ENCODE measurements around the gene CTDNEP1. TPM values are rescaled to one million over a fixed set of nuclear protein-coding genes. Genes with fewer than 3 reads are reported as not detected.
A peak's percentile ranks its signal among the peaks of the same experiment; 100 is the strongest.

Gene CTDNEP1
- total and polyA plus RNA-seq, 2 of the 4 experiments (the other 2 are of a cell fraction): 23.8 to 132 TPM

DNA sequence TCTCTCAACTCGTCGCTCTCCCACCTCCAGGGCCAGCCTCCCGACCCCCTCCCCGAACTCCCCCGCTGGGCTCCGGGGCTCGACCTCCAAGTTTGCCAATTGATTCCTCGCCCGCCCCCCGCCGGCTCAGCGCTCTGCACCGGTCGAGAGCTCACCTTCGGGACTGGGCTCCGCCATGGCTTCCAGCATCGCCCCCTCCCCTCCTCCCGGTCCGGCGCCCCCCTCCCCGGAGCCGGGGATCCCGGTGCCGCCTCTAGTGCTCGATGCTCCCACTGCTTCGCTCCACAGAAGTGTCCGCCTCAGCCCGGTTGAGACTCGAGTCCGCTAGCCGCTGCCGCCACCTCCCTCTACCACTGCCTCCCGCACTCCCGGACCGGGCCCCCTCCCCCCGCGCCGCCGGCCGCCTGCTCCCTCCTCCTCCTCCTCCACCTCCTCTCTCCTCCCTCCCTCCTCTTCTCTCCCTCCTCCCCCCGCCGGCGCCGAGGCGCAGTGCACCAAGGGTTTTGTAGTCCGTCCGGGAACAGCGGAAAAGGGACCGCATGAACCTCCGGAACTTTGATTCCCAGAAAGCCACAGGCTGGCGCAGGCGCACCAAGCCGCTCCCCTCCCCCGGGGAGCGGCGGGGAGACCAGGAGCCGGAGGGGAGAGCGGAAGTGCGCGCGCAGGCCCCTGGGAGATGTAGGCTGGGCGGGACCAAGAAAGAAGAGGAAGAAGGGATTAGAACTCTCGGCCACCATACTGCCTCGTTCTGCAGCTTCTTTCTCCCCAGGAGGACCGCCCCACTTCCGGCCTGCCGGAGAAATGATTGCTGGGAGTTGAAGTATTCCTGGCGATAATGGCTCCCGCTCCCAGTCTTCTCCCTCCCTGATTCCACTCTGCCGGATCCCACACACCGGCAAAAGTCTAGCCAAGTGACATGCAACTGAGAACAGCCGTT, 12.2 kb downstream of the CTDNEP1 start, which contains the start of gene PHF23:
TSS of gene PHF23 (minus strand) at position 367 of the 937 bp plus-strand sequence. CDS start at position 189, 178 bp downstream.
- CTCF ChIA-PET: interaction anchor here (1.0 kb wide), 1 partner anchor 19 kb away, joined by 3 read pairs; the partner anchor contains the start of genes ACADVL and DLG4
- dilution Hi-C loops (cut with HindIII; ENCODE audit: low sequenced_read_pairs, unreplicated experiment): no loop called here
- intact Hi-C loops (cut with micrococcal nuclease): loop anchor here (5.0 kb wide), 1 partner anchor 58 kb away; no protein-coding TSS in a partner anchor
- TF ChIP-seq SMC3 (IDR thresholded peaks at IDR 0.05; ENCODE audit: low read depth, low read length): no peak
- no peak for TF ChIP-seq POLR2A (IDR thresholded peaks at IDR 0.05; ENCODE audit: low read depth, low read length)
- no peak for TF ChIP-seq FOS (IDR thresholded peaks at IDR 0.05; ENCODE audit: low read depth, low read length)
- peak; percentile 100 for TF ChIP-seq MAZ (IDR thresholded peaks at IDR 0.05; ENCODE audit: borderline replicate concordance, low read depth, low read length)
- TF ChIP-seq NFE2L2 (IDR thresholded peaks at IDR 0.05; ENCODE audit: low read depth, low read length): no peak
- TF ChIP-seq, protein P1, sequence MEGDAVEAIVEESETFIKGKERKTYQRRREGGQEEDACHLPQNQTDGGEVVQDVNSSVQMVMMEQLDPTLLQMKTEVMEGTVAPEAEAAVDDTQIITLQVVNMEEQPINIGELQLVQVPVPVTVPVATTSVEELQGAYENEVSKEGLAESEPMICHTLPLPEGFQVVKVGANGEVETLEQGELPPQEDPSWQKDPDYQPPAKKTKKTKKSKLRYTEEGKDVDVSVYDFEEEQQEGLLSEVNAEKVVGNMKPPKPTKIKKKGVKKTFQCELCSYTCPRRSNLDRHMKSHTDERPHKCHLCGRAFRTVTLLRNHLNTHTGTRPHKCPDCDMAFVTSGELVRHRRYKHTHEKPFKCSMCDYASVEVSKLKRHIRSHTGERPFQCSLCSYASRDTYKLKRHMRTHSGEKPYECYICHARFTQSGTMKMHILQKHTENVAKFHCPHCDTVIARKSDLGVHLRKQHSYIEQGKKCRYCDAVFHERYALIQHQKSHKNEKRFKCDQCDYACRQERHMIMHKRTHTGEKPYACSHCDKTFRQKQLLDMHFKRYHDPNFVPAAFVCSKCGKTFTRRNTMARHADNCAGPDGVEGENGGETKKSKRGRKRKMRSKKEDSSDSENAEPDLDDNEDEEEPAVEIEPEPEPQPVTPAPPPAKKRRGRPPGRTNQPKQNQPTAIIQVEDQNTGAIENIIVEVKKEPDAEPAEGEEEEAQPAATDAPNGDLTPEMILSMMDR (conservative IDR thresholded peaks at IDR 0.05; ENCODE audit: low read depth, low read length): no peak
- TF ChIP-seq, protein P2, sequence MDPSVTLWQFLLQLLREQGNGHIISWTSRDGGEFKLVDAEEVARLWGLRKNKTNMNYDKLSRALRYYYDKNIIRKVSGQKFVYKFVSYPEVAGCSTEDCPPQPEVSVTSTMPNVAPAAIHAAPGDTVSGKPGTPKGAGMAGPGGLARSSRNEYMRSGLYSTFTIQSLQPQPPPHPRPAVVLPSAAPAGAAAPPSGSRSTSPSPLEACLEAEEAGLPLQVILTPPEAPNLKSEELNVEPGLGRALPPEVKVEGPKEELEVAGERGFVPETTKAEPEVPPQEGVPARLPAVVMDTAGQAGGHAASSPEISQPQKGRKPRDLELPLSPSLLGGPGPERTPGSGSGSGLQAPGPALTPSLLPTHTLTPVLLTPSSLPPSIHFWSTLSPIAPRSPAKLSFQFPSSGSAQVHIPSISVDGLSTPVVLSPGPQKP (IDR thresholded peaks at IDR 0.05; ENCODE audit: borderline replicate concordance, low read depth, low read length): no peak
- TF ChIP-seq MAFK (IDR thresholded peaks at IDR 0.05; ENCODE audit: low read depth, low read length): no peak
- no peak for TF ChIP-seq CEBPB (IDR thresholded peaks at IDR 0.05; ENCODE audit: low read depth, low read length)
- TF ChIP-seq RCOR1 (IDR thresholded peaks at IDR 0.05; ENCODE audit: insufficient replicate concordance, low read length): no peak
- no peak for TF ChIP-seq RFX5 (IDR thresholded peaks at IDR 0.05; ENCODE audit: low read depth, low read length)
- no peak for TF ChIP-seq BHLHE40 (IDR thresholded peaks at IDR 0.05; ENCODE audit: low read depth, low read length)
- TF ChIP-seq RAD21 (IDR thresholded peaks at IDR 0.05; ENCODE audit: low read length): no peak
- no peak for TF ChIP-seq CHD1 (IDR thresholded peaks at IDR 0.05; ENCODE audit: low read depth, low read length)

More for the DNA sequence above, 12.2 kb downstream of the CTDNEP1 start, which contains the start of gene PHF23:
- H3K18ac ChIP-seq (ENCODE audit: low read depth, low read length): peak within 1 kb of the TSS; percentile 51
- H2AK9ac ChIP-seq (replicated peaks; ENCODE audit: low read depth, low read length, poor library complexity): peak within 1 kb of the TSS; percentile 100
- BruUV-seq (replicated peaks): no TSS peak
- peak within 1 kb of the TSS; percentile 89 for H3K4ac ChIP-seq (ENCODE audit: low read depth, low read length)
- H3K4me1 ChIP-seq (ENCODE audit: control insufficient read depth, insufficient read depth, low read length): peaks cover 14% of the 10 kb centered on the region
- peak within 1 kb of the TSS; percentile 54 for H2AFZ ChIP-seq (replicated peaks; ENCODE audit: low read length, poor library complexity)
- H3K4me2 ChIP-seq (ENCODE audit: low read depth, low read length): peak within 1 kb of the TSS; percentile 81
- H3K9me3 ChIP-seq (ENCODE audit: control insufficient read depth, insufficient read depth, low read length): no peaks in the 10 kb centered on the region
- DNase-seq: peak; percentile 99
- H2BK120ac ChIP-seq (ENCODE audit: low read depth, low read length): peak within 1 kb of the TSS; percentile 50; the same call in 1 of the 2 replicates
- peak within 1 kb of the TSS; percentile 55 for H4K5ac ChIP-seq (ENCODE audit: low read depth, low read length)
- H2BK15ac ChIP-seq (ENCODE audit: low read depth, low read length): no peak within 1 kb of the TSS
- peaks cover 37% of the 10 kb centered on the region for H3K36me3 ChIP-seq (ENCODE audit: control insufficient read depth, insufficient read depth, low read length)
- peaks cover 19 to 64% of the 10 kb centered on the region in 2 experiments for H3K79me1 ChIP-seq (ENCODE audit: low read depth in 1 of 2, low read length in 2 of 2)
- no peak within 1 kb of the TSS for H2BK20ac ChIP-seq (ENCODE audit: low read depth, low read length)
- peak within 1 kb of the TSS; percentile 91 for H2BK5ac ChIP-seq (ENCODE audit: low read depth, low read length, poor library complexity, severe bottlenecking)
- WGBS, 2 experiments (ENCODE audit: extremely low coverage in 2 of 2, insufficient read length in 1 of 2): 0% methylated on average over 15 of the region's 72 CpGs; no CpG with 5 or more reads in 1 of the 2 experiments
- H4K8ac ChIP-seq (ENCODE audit: low read depth in 2 of 2, low read length in 2 of 2): peak within 1 kb of the TSS; percentile 60 to 73; a peak in 3 of 4 replicates
- peak within 1 kb of the TSS; percentile 85 for H3K56ac ChIP-seq (ENCODE audit: extremely low read depth, insufficient read depth, low read length)
- peak within 1 kb of the TSS; percentile 94 for H3K23ac ChIP-seq (ENCODE audit: low read depth, low read length)
- ATAC-seq (ENCODE audit: low read depth): peak; percentile 70
- in situ Hi-C loops (cut with MboI; ENCODE audit: low sequenced_read_pairs): loop anchor here (25.0 kb wide), 1 partner anchor 923 kb away; the partner anchor contains the start of genes PER1 and VAMP2
- peak within 1 kb of the TSS; percentile 97 for H3K27ac ChIP-seq (ENCODE audit: insufficient read depth, low read length)
- peak within 1 kb of the TSS; percentile 84 for H2AK5ac ChIP-seq (ENCODE audit: low read depth, low read length)
- peak within 1 kb of the TSS; percentile 75 for H4K91ac ChIP-seq (ENCODE audit: insufficient read depth, low read depth, low read length)
- H3K14ac ChIP-seq (replicated peaks; ENCODE audit: low read depth, low read length): peak within 1 kb of the TSS; percentile 95
- POLR2A ChIA-PET (ENCODE audit: unreplicated experiment): interaction anchor here (1.0 kb wide), 1 partner anchor 10 kb away, joined by 3 read pairs; no protein-coding TSS in a partner anchor
- peaks cover 29% of the 10 kb centered on the region for H4K20me1 ChIP-seq (ENCODE audit: insufficient read depth, low read length)
- no peaks in the 10 kb centered on the region for H3K27me3 ChIP-seq (ENCODE audit: control insufficient read depth, insufficient read depth, low read length)
- H3K9ac ChIP-seq (ENCODE audit: low read depth, low read length): peak within 1 kb of the TSS; percentile 97
- H3K9me1 ChIP-seq (ENCODE audit: insufficient read depth, low read length): peaks cover 2% of the 10 kb centered on the region; the same call in 1 of the 2 replicates
- H3K4me3 ChIP-seq (ENCODE audit: insufficient read depth, low read depth, low read length): peak within 1 kb of the TSS; percentile 98
